ENCODE results near the gene MAP3K1. TPM values are rescaled to one million over a fixed set of nuclear protein-coding genes. Genes with fewer than 3 reads are reported as not detected.

Gene MAP3K1
- total and polyA plus RNA-seq, 2 experiments from 2014 or later = 9.5 to 14.4 TPM

DNA sequence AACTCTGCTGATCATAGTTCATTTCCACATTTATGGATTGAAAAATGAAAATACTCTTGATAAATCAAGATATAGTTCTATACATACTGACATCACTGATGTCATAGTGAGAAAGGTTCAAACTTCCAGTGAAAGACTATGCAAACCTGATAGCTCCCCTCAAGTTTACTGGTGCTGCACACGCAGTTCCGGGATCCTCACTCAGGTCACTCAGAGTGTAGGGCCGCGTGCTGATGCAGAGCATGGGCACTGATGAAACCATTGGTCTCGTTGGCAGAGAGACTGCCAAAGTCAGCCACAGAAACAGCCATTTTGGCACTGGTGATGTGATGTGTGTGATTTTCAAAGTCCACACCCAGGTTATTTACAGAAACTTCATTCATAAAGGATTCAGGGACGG, 107.6 kb downstream of the MAP3K1 start:
- H3K36me3 Mint-ChIP-seq (ENCODE audit: low read depth) = peaks cover 65% of the 10 kb centered on the region
- Histone ChIP-seq H3K4me2 (no peak overlapping the region), H4K20me1 (replicated peaks; ENCODE audit: insufficient read depth) (no peaks in the 10 kb centered on the region), H3K27me3 (ENCODE audit: insufficient read depth) (no peaks in the 10 kb centered on the region), H3K4me1 (ENCODE audit: insufficient read depth) (no peaks in the 10 kb centered on the region), H3F3A (replicated peaks; ENCODE audit: low read depth) (no peaks in the 10 kb centered on the region), H3K9me2 (ENCODE audit: insufficient read depth) (no peaks in the 10 kb centered on the region), H3K79me2 (replicated peaks; ENCODE audit: insufficient read depth) (peaks cover 5% of the 10 kb centered on the region; the same call in 1 of the 2 replicates), H3K27ac (ENCODE audit: low read depth) (no peak overlapping the region), H3K36me3 (ENCODE audit: insufficient read depth) (peaks cover 53% of the 10 kb centered on the region), H3K4me3 (no peak overlapping the region), H2AFZ (no peak overlapping the region)
- peaks cover 8% of the 10 kb centered on the region for H3K4me1 Mint-ChIP-seq
- H3K27ac Mint-ChIP-seq = no peak overlapping the region
- ATAC-seq (no peak), DNase-seq (ENCODE audit: low spot score) (no peak)
- H3K9me3 Mint-ChIP-seq = peaks cover 15% of the 10 kb centered on the region
- TF ChIP-seq EZH2phosphoT487 (IDR thresholded peaks at IDR 0.05; ENCODE audit: unreplicated experiment) (no peak), CREB1 (CRISPR knock-in tag; IDR thresholded peaks at IDR 0.05; ENCODE audit: low read depth) (no peak), ZNF114 (CRISPR knock-in tag; IDR thresholded peaks at IDR 0.05) (no peak), JUNB (IDR thresholded peaks at IDR 0.05; ENCODE audit: unreplicated experiment) (no peak), EZH2 (IDR thresholded peaks at IDR 0.05; ENCODE audit: low read depth, unreplicated experiment) (no peak), POLR2AphosphoS5 (IDR thresholded peaks at IDR 0.05; ENCODE audit: low read depth) (no peak), NANOG (IDR thresholded peaks at IDR 0.05; ENCODE audit: borderline replicate concordance) (no peak), STAT1 (IDR thresholded peaks at IDR 0.05; ENCODE audit: unreplicated experiment) (no peak), ZNF331 (CRISPR knock-in tag; IDR thresholded peaks at IDR 0.05; ENCODE audit: low read depth) (no peak)
- TF ChIP-seq, protein P1, sequence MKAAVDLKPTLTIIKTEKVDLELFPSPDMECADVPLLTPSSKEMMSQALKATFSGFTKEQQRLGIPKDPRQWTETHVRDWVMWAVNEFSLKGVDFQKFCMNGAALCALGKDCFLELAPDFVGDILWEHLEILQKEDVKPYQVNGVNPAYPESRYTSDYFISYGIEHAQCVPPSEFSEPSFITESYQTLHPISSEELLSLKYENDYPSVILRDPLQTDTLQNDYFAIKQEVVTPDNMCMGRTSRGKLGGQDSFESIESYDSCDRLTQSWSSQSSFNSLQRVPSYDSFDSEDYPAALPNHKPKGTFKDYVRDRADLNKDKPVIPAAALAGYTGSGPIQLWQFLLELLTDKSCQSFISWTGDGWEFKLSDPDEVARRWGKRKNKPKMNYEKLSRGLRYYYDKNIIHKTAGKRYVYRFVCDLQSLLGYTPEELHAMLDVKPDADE (IDR thresholded peaks at IDR 0.05) = no peak
- TF ChIP-seq, protein P2, sequence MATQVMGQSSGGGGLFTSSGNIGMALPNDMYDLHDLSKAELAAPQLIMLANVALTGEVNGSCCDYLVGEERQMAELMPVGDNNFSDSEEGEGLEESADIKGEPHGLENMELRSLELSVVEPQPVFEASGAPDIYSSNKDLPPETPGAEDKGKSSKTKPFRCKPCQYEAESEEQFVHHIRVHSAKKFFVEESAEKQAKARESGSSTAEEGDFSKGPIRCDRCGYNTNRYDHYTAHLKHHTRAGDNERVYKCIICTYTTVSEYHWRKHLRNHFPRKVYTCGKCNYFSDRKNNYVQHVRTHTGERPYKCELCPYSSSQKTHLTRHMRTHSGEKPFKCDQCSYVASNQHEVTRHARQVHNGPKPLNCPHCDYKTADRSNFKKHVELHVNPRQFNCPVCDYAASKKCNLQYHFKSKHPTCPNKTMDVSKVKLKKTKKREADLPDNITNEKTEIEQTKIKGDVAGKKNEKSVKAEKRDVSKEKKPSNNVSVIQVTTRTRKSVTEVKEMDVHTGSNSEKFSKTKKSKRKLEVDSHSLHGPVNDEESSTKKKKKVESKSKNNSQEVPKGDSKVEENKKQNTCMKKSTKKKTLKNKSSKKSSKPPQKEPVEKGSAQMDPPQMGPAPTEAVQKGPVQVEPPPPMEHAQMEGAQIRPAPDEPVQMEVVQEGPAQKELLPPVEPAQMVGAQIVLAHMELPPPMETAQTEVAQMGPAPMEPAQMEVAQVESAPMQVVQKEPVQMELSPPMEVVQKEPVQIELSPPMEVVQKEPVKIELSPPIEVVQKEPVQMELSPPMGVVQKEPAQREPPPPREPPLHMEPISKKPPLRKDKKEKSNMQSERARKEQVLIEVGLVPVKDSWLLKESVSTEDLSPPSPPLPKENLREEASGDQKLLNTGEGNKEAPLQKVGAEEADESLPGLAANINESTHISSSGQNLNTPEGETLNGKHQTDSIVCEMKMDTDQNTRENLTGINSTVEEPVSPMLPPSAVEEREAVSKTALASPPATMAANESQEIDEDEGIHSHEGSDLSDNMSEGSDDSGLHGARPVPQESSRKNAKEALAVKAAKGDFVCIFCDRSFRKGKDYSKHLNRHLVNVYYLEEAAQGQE (IDR thresholded peaks at IDR 0.05; ENCODE audit: unreplicated experiment) = no peak
- TF ChIP-seq, protein P3, sequence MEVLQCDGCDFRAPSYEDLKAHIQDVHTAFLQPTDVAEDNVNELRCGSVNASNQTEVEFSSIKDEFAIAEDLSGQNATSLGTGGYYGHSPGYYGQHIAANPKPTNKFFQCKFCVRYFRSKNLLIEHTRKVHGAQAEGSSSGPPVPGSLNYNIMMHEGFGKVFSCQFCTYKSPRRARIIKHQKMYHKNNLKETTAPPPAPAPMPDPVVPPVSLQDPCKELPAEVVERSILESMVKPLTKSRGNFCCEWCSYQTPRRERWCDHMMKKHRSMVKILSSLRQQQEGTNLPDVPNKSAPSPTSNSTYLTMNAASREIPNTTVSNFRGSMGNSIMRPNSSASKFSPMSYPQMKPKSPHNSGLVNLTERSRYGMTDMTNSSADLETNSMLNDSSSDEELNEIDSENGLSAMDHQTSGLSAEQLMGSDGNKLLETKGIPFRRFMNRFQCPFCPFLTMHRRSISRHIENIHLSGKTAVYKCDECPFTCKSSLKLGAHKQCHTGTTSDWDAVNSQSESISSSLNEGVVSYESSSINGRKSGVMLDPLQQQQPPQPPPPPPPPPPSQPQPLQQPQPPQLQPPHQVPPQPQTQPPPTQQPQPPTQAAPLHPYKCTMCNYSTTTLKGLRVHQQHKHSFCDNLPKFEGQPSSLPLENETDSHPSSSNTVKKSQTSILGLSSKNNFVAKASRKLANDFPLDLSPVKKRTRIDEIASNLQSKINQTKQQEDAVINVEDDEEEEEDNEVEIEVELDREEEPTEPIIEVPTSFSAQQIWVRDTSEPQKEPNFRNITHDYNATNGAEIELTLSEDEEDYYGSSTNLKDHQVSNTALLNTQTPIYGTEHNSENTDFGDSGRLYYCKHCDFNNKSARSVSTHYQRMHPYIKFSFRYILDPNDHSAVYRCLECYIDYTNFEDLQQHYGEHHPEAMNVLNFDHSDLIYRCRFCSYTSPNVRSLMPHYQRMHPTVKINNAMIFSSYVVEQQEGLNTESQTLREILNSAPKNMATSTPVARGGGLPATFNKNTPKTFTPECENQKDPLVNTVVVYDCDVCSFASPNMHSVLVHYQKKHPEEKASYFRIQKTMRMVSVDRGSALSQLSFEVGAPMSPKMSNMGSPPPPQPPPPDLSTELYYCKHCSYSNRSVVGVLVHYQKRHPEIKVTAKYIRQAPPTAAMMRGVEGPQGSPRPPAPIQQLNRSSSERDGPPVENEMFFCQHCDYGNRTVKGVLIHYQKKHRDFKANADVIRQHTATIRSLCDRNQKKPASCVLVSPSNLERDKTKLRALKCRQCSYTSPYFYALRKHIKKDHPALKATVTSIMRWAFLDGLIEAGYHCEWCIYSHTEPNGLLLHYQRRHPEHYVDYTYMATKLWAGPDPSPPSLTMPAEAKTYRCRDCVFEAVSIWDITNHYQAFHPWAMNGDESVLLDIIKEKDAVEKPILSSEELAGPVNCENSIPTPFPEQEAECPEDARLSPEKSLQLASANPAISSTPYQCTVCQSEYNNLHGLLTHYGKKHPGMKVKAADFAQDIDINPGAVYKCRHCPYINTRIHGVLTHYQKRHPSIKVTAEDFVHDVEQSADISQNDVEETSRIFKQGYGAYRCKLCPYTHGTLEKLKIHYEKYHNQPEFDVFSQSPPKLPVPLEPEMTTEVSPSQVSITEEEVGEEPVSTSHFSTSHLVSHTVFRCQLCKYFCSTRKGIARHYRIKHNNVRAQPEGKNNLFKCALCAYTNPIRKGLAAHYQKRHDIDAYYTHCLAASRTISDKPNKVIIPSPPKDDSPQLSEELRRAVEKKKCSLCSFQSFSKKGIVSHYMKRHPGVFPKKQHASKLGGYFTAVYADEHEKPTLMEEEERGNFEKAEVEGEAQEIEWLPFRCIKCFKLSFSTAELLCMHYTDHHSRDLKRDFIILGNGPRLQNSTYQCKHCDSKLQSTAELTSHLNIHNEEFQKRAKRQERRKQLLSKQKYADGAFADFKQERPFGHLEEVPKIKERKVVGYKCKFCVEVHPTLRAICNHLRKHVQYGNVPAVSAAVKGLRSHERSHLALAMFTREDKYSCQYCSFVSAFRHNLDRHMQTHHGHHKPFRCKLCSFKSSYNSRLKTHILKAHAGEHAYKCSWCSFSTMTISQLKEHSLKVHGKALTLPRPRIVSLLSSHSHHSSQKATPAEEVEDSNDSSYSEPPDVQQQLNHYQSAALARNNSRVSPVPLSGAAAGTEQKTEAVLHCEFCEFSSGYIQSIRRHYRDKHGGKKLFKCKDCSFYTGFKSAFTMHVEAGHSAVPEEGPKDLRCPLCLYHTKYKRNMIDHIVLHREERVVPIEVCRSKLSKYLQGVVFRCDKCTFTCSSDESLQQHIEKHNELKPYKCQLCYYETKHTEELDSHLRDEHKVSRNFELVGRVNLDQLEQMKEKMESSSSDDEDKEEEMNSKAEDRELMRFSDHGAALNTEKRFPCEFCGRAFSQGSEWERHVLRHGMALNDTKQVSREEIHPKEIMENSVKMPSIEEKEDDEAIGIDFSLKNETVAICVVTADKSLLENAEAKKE (CRISPR knock-in tag; IDR thresholded peaks at IDR 0.05) = no peak
- TF ChIP-seq, protein P4, sequence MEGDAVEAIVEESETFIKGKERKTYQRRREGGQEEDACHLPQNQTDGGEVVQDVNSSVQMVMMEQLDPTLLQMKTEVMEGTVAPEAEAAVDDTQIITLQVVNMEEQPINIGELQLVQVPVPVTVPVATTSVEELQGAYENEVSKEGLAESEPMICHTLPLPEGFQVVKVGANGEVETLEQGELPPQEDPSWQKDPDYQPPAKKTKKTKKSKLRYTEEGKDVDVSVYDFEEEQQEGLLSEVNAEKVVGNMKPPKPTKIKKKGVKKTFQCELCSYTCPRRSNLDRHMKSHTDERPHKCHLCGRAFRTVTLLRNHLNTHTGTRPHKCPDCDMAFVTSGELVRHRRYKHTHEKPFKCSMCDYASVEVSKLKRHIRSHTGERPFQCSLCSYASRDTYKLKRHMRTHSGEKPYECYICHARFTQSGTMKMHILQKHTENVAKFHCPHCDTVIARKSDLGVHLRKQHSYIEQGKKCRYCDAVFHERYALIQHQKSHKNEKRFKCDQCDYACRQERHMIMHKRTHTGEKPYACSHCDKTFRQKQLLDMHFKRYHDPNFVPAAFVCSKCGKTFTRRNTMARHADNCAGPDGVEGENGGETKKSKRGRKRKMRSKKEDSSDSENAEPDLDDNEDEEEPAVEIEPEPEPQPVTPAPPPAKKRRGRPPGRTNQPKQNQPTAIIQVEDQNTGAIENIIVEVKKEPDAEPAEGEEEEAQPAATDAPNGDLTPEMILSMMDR (conservative IDR thresholded peaks at IDR 0.05; ENCODE audit: low read depth in 2 of 2) = no peak
- no peak overlapping the region for H3K4me3 Mint-ChIP-seq
- peaks cover 2% of the 10 kb centered on the region for H3K27me3 Mint-ChIP-seq (ENCODE audit: insufficient read depth, low read depth, poor library complexity)

Data from GM23338 (cell line).